GM18873 (cell line): ENCODE data around the gene CDC7.

Experiments used
- ATAC-seq: cut with Tn5 transposase; IDR thresholded peaks from one replicate; pipeline ENCODE4 v1.9.1; 2021; ENCODE audit warnings: mild to moderate bottlenecking, moderate library complexity, moderate number of reproducible peaks; ENCODE audit not compliant: unreplicated experiment, low FRiP score

Gene CDC7

GRCh38 chr1:91546301-91546581, 45.6 kb downstream of the CDC7 start:
- no peak for ATAC-seq

DNA sequence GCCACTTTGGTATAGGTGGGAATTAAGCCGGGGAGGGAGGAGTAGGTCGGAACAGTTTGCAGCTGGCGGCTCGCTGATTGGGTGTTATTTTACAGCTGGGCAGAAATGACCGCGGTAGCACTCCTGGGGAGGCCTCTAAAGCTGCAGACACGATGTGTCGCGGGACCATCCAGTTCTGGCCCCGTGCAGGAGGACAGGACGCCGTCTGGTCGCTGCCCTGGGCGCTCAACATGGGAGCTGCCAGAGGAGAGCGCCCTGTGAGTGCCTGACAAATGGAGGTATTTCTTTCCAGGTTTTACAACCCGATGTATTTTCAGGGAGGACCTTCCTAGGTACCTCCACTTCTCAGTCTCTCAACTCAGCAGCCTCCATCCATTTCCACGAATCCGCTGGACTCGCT, 46.2 kb downstream of the CDC7 start:
- no peak for ATAC-seq

- no peak for ATAC-seq
Observed at GRCh38 chr1:91548376-91549040, 47.9 kb downstream of the CDC7 start.

DNA sequence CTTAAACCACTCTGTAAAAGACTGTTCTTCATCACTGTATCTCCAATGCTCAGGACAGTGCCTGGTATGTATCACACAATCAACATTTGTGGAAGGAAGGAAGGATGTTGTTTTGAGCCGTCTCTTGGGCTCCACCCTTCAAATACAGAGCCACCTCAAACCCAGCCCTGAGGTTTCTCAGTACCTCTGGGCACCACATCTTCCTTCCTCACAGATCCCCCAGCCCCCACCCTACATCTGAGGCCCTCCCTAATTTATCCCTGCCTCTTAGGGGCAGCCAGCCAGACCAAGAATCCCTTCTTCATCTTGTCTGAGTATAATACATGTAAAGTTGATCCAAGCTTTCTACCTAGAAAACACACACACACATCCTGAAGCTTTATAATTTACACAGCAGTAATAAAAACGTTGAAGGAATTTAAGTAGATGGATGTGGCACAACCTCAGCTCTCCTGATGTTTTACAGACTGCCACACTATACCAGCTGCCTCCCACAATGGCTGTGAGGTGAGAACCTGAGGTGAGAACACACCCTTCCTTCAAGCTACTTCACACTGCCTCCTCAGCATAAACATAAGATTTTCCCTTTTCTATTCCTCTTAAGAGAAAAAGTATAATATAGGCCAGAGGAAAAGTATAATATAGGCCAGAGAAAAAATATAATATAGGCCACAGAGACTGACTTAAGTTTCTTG, 48.5 kb downstream of the CDC7 start:
- no peak for ATAC-seq

- no peak for ATAC-seq
Observed at GRCh38 chr1:91550961-91551360, 50.3 kb downstream of the CDC7 start.

GRCh38 chr1:91552091-91552490, 51.4 kb downstream of the CDC7 start:
- no peak for ATAC-seq

- ATAC-seq, result no peak
Observed at GRCh38 chr1:91552596-91552995, 51.9 kb downstream of the CDC7 start.

DNA sequence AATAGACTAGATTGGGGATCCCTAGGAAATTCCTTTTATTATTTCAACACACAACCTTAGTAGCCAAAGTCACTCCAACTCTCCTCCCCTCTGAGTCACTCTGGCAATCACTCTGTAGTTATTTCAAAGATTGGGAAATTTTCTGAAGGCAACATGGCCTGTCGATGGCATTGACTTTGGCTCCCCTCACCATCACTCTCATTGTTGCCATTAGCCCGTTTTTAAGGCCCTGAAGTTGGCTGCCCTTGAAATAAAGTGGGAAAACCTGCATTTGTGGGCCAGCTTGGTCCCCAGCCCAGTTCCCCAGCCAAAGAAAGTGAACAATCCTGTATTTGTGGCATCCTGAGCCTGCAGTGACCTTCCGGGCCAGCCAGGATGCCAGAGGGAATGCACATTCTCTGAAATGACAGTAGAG, 52.5 kb downstream of the CDC7 start:
- ATAC-seq, result no peak

DNA sequence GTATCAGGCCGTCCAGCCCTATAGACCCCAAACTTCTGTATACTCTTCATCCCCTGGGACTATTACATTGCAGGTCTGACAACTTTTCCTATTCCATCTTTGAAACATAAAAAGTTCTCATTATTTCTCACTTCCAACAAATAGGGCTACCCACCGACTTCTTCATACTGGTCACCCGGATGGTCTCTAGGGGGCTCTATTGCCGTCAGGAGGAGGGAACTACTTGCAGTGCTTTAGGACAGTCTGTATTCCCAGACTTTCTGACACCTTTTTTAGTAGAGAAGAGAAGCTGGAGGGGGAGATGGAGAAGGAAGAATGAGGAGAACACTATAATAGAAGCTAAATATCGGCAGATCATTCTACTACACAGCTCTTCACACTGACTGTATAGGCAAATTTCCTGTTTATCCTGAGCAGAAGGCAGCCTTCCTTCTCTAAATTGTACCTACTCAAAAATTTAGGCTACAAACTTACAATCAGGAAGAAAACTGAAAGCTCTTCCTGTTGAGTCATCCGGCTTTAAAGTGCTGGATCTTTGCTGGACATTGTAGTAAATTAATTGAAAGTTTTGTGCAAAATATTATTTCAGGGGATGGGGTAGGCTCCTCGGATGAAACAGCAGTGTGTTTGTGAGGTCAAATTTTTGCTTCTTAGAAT, 54.6 kb downstream of the CDC7 start:
- ATAC-seq, result no peak

DNA sequence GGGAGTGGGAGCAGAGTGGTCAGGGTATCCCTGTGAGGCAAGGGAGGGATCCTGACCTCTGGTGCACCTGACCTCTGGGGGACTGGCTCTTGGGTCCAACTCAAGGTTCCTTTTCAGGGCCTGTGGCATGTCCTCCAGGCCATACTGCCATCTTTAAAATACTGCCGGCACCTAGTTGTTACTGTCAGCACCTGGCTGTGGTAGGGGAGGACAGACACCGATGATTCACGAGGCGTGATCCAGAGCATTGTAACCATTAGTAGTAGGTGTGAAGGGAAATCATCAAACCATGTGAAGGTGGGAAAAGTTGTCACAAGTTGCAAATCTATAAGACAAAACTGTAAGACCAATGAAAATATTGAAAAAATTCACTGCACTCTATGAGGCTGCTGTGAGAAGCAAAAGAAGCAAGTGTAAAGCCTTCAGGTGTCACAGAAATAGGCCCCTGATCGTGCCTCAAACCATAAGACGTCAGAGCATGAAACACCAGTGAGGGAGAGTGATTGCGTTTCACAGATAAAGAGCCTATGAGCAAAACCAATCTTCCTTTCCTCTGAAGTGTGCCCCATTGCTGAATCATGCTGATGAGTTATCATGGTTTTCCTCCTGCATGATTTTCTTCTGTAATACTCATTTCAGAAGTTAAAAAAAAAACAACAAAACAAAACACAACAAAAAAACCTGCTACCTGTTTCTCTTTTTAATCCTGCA, 55.3 kb downstream of the CDC7 start:
- ATAC-seq, result no peak

- no peak for ATAC-seq
Observed at GRCh38 chr1:91556556-91556955, 55.9 kb downstream of the CDC7 start.

GRCh38 chr1:91557039-91557690, 56.5 kb downstream of the CDC7 start:
- ATAC-seq, result no peak

DNA sequence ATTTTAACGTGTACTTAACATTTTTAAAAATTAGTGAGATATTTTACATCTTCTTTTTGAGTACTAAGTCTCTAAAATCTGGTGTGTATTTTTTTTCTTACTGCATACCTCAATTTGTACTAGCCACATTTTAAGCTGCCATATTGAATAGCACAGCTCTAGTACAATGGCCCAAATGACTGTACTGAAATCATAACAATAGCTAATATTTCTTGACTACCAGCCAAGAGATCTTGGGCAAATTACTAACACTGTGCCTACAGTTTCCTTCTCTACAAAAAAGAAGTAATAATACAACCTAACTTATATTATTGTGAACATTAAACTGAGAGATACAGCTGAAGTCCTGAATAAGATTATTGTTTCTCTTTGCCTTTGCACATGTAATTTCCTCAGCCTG, 57.2 kb downstream of the CDC7 start:
- no peak for ATAC-seq

GRCh38 chr1:91559046-91559750, 58.5 kb downstream of the CDC7 start:
- no peak for ATAC-seq

GRCh38 chr1:91559838-91560565, 59.4 kb downstream of the CDC7 start:
- no peak for ATAC-seq

GRCh38 chr1:91564888-91565701, 64.4 kb downstream of the CDC7 start:
- ATAC-seq, result no peak

DNA sequence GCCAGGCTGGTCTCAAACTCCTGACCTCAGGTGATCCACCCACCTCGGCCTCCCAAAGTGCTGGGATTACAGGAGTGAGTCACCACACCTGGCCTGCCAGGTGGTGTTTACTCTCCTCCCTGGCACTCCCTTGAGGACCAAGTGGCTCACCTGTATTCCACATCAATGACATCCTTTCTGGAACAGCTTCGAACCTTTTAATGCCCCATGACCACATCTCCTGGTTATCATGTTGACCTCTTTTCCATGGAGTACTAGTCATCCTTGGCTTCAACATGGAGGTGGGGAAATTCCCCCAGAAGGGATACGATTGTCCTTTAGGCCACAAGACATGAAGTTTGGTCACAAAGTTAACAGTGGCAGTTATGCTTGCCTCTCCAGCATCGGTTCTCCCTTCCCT, 66.9 kb downstream of the CDC7 start:
- ATAC-seq, result no peak

DNA sequence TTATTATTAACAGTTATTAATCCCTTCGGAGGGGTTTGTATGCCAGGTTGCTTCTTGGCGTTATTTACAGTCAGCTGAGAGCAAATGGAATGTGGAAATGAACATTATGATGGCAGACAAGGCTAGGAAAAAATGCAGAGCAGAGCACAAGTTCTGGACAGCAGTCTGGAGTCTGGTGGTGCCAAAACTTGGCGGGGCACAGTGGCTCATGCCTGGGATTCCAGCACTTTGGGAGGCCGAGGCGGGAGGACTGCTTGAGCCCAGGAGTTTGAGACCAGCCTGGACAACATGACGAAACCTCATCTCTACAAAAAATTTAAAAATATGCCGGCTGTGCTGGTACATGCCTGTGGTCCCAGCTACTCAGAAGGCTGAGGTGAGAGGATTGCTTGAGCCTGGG, 67.6 kb downstream of the CDC7 start:
- ATAC-seq, result no peak
